H1 (cell line): ENCODE data around the gene PLA2G4F. TPM values are rescaled to one million over a fixed set of nuclear protein-coding genes. Genes with fewer than 3 reads are reported as not detected.

Source experiments
- CTCF ChIA-PET: fragments of 300-600 bp; sonication (Branson Sonifier 250); formaldehyde crosslinking; loops from one replicate; lab custom pipeline; 2021; ENCODE audit not compliant: partially characterized antibody; lab: Charles Lee
- POLR2A ChIA-PET: fragments of 300-600 bp; sonication (Branson Sonifier 250); formaldehyde crosslinking; loops from one replicate; lab custom pipeline; 2021; ENCODE audit warnings: inconsistent platforms; ENCODE audit not compliant: partially characterized antibody; lab: Charles Lee
- DNase-seq, 2 experiments: peaks; one replicate each; pipeline versions ENCODE4 v3.0.0 to v3.0.0-alpha.2; 2010 to 2022; ENCODE audit warnings: low spot score in 2 of 2, low read depth in 1 of 2, mixed read lengths in 1 of 2
- FAIRE-seq: peaks from 2 replicates; lab custom pipeline; 2011; peaks lifted over from hg19 to GRCh38; lab: Jason Lieb, UNC
- H2AFZ ChIP-seq: 2 replicates; pipeline ENCODE4 v1.8.1; 2012; ENCODE audit warnings: low read length, inconsistent platforms
- H2AK5ac ChIP-seq: 2 replicates; pipeline ENCODE4 v1.6.1; 2013; ENCODE audit warnings: low read depth, low read length
- H2BK120ac ChIP-seq: replicated peaks from 2 replicates; pipeline ENCODE3; 2013; ENCODE audit warnings: low read depth, low read length, inconsistent platforms
- H2BK12ac ChIP-seq: 2 replicates; pipeline ENCODE4 v1.6.1; 2013; ENCODE audit warnings: low read depth, low read length
- H2BK15ac ChIP-seq: 2 replicates; pipeline ENCODE4 v1.6.1; 2013; ENCODE audit warnings: low read length
- H2BK20ac ChIP-seq: 2 replicates; pipeline ENCODE4 v1.6.1; 2013; ENCODE audit warnings: low read length
- H2BK5ac ChIP-seq: 2 replicates; pipeline ENCODE4 v1.6.1; 2013; ENCODE audit warnings: low read depth, low read length
- H3K14ac ChIP-seq: 2 replicates; pipeline ENCODE4 v1.6.1; 2013; ENCODE audit warnings: inconsistent platforms; ENCODE audit not compliant: insufficient read length
- H3K18ac ChIP-seq: 2 replicates; pipeline ENCODE4 v1.6.1; 2013; ENCODE audit warnings: low read length; ENCODE audit errors: extremely low read depth
- H3K23ac ChIP-seq: 2 replicates; pipeline ENCODE4 v1.6.1; 2013; ENCODE audit warnings: inconsistent platforms; ENCODE audit not compliant: insufficient read length
- H3K23me2 ChIP-seq: 2 replicates; pipeline ENCODE4 v1.6.1; 2013; ENCODE audit warnings: low read depth, low read length
- H3K27ac ChIP-seq: 2 replicates; pipeline ENCODE4 v1.6.1; 2011; ENCODE audit warnings: low read depth, low read length, inconsistent platforms
- H3K27me3 ChIP-seq, 4 experiments: replicated peaks in 1 of 4; 1 replicate in 1 of 4; 2 replicates in 3 of 4; pipeline versions ENCODE4 v1.6.1 to v1.8.1; 2011 to 2013; ENCODE audit warnings: low read length in 3 of 4, mild to moderate bottlenecking in 3 of 4, inconsistent platforms in 2 of 4, mixed read lengths in 2 of 4, moderate library complexity in 1 of 4; ENCODE audit not compliant: control insufficient read depth in 3 of 4, insufficient read depth in 3 of 4; ENCODE audit errors: extremely low read depth in 1 of 4
- H3K36me3 ChIP-seq, 4 experiments: 2 replicates each; pipeline versions ENCODE4 v1.6.1 to v1.8.1; 2011 to 2013; ENCODE audit warnings: mild to moderate bottlenecking in 4 of 4, low read length in 3 of 4, moderate library complexity in 2 of 4, control low read depth in 1 of 4, inconsistent platforms in 1 of 4; ENCODE audit not compliant: insufficient read depth in 4 of 4, control insufficient read depth in 2 of 4
- H3K4ac ChIP-seq: replicated peaks from 2 replicates; pipeline ENCODE3; 2013; ENCODE audit warnings: low read length, low read depth, mixed read lengths, inconsistent platforms; ENCODE audit not compliant: insufficient read length
- H3K4me1 ChIP-seq, 4 experiments: replicated peaks in 1 of 4; 1 replicate in 1 of 4; 2 replicates in 3 of 4; pipeline versions ENCODE4 v1.6.1 to v1.8.1; 2011 to 2013; ENCODE audit warnings: low read length in 3 of 4, inconsistent platforms in 2 of 4, mixed read lengths in 1 of 4; ENCODE audit not compliant: insufficient read depth in 4 of 4, control insufficient read depth in 3 of 4
- H3K4me2 ChIP-seq, 2 experiments: 2 replicates each; pipeline versions ENCODE4 v1.6.1 to v1.8.1; 2011 to 2013; ENCODE audit warnings: low read depth in 2 of 2, low read length in 2 of 2, control low read depth in 1 of 2, inconsistent platforms in 1 of 2, mild to moderate bottlenecking in 1 of 2; ENCODE audit not compliant: insufficient read depth in 1 of 2
- H3K4me3 ChIP-seq, 4 experiments: fragments of 200-600, 300-600 bp in 1 of 4; sonication (generic), shearing (Covaris generic), sonication (Bioruptor Twin) in 1 of 4; 2 replicates each; pipeline versions ENCODE4 v1.5.1 to v1.8.1; 2011 to 2016; ENCODE audit warnings: low read length in 4 of 4, low read depth in 3 of 4, control low read depth in 2 of 4, inconsistent platforms in 2 of 4, mild to moderate bottlenecking in 2 of 4, mixed read lengths in 1 of 4, moderate library complexity in 1 of 4; ENCODE audit not compliant: insufficient read depth in 2 of 4; ENCODE audit errors: extremely low read depth in 1 of 4
- H3K56ac ChIP-seq: replicated peaks from 2 replicates; pipeline ENCODE3; 2013; ENCODE audit warnings: low read depth, mild to moderate bottlenecking, mixed read lengths, low read length, inconsistent platforms; ENCODE audit not compliant: insufficient read length
- H3K79me1 ChIP-seq: 2 replicates; pipeline ENCODE4 v1.6.1; 2013; ENCODE audit warnings: low read depth, low read length, control low read depth
- H3K79me2 ChIP-seq, 2 experiments: 2 replicates each; pipeline versions ENCODE4 v1.6.1 to v1.8.1; 2012 to 2013; ENCODE audit warnings: low read length in 2 of 2, mild to moderate bottlenecking in 2 of 2, inconsistent platforms in 1 of 2; ENCODE audit not compliant: insufficient read depth in 2 of 2, control insufficient read depth in 1 of 2
- H3K9ac ChIP-seq, 4 experiments: replicated peaks in 1 of 4; 1 replicate in 1 of 4; 2 replicates in 3 of 4; pipeline versions ENCODE4 v1.6.1 to v1.8.1; 2011 to 2013; ENCODE audit warnings: low read depth in 3 of 4, low read length in 3 of 4, control low read depth in 2 of 4, mild to moderate bottlenecking in 2 of 4, moderate library complexity in 2 of 4, inconsistent platforms in 1 of 4; ENCODE audit errors: extremely low read depth in 1 of 4
- H3K9me3 ChIP-seq, 2 experiments: 2 replicates each; pipeline versions ENCODE4 v1.6.1 to v1.8.1; 2012 to 2013; ENCODE audit warnings: mild to moderate bottlenecking in 2 of 2, moderate library complexity in 2 of 2, control low read depth in 1 of 2, inconsistent platforms in 1 of 2, low read depth in 1 of 2, low read length in 1 of 2, mixed read lengths in 1 of 2; ENCODE audit not compliant: insufficient read depth in 2 of 2
- H4K20me1 ChIP-seq, 2 experiments: replicated peaks in 1 of 2; 2 replicates each; pipeline versions ENCODE3 to v1.8.1; 2011 to 2013; ENCODE audit warnings: inconsistent platforms in 2 of 2, low read length in 2 of 2, mild to moderate bottlenecking in 1 of 2; ENCODE audit not compliant: insufficient read depth in 2 of 2, control insufficient read depth in 1 of 2
- H4K5ac ChIP-seq: 2 replicates; pipeline ENCODE4 v1.6.1; 2013; ENCODE audit warnings: low read length, low read depth, mixed read lengths, inconsistent platforms; ENCODE audit not compliant: insufficient read length
- H4K8ac ChIP-seq: 2 replicates; pipeline ENCODE4 v1.8.0; 2013; ENCODE audit warnings: mild to moderate bottlenecking, moderate library complexity, low read length, inconsistent platforms; ENCODE audit not compliant: insufficient read depth; ENCODE audit errors: extremely low read depth
- H4K91ac ChIP-seq: replicated peaks from 2 replicates; pipeline ENCODE3; 2013; ENCODE audit warnings: low read length, mixed read lengths, inconsistent platforms; ENCODE audit not compliant: insufficient read length
- BACH1 ChIP-seq: IDR thresholded peaks from 2 replicates; pipeline ENCODE4 v1.6.1; 2012; ENCODE audit warnings: low read length, improper control_type of control experiment
- CBX8 ChIP-seq: fragments of 300-800, 300-1000 bp; sonication (generic); IDR thresholded peaks from 2 replicates; pipeline ENCODE4 v1.7.1; 2016; ENCODE audit warnings: low read depth, low read length, borderline replicate concordance
- CEBPB ChIP-seq: IDR thresholded peaks from 2 replicates; pipeline ENCODE4 v1.6.1; 2012; ENCODE audit warnings: low read depth, low read length
- CREB1 ChIP-seq: IDR thresholded peaks from 2 replicates; pipeline ENCODE4 v1.6.1; 2012; ENCODE audit warnings: inconsistent platforms
- KDM5A ChIP-seq: fragments of 200-600 bp; IDR thresholded peaks from 2 replicates; pipeline ENCODE4 v1.7.1; 2012; ENCODE audit warnings: mild to moderate bottlenecking, low read length, inconsistent platforms, mixed read lengths
- POLR2A ChIP-seq, 2 experiments: IDR thresholded peaks; 1 replicate in 1 of 2; 2 replicates in 1 of 2; pipeline ENCODE4 v1.6.1; 2011; ENCODE audit warnings: low read depth in 2 of 2, low read length in 2 of 2, mild to moderate bottlenecking in 2 of 2; ENCODE audit errors: control extremely low read depth in 1 of 2
- POU5F1 ChIP-seq: IDR thresholded peaks from 2 replicates; pipeline ENCODE4 v1.6.1; 2011; ENCODE audit warnings: low read depth, mild to moderate bottlenecking, low read length, moderate library complexity
- RBBP5 ChIP-seq: IDR thresholded peaks from 2 replicates; pipeline ENCODE4 v1.7.1; 2012; ENCODE audit warnings: low read depth, mild to moderate bottlenecking, inconsistent platforms, low read length, moderate library complexity, borderline replicate concordance
- SP2 ChIP-seq: IDR thresholded peaks from 2 replicates; pipeline ENCODE4 v1.6.1; 2012; ENCODE audit warnings: mild to moderate bottlenecking, low read length, inconsistent platforms
- SP4 ChIP-seq: IDR thresholded peaks from 2 replicates; pipeline ENCODE4 v1.6.1; 2012; ENCODE audit warnings: low read length, inconsistent platforms
- TCF12 ChIP-seq: IDR thresholded peaks from 2 replicates; pipeline ENCODE4 v1.6.1; 2011; ENCODE audit warnings: low read depth, mild to moderate bottlenecking, low read length
- WGBS, 2 experiments: shearing (Covaris generic) in 1 of 2; methylation state at CpG; one replicate each; pipeline versions ENCODE4 v1.1.6 to v1.1.7; 2013 to 2015; ENCODE audit warnings: low lambda C conversion rate in 2 of 2, mixed read lengths in 2 of 2, inconsistent platforms in 1 of 2, low coverage in 1 of 2, missing lambda C conversion rate in 1 of 2; ENCODE audit not compliant: insufficient replicate concordance in 2 of 2, insufficient coverage in 1 of 2, insufficient read length in 1 of 2; ENCODE audit errors: extremely low coverage in 1 of 2, missing lambda C conversion rate in 1 of 2; 5-methylcytosine and 5-hydroxymethylcytosine counted together
- polyA plus RNA-seq, 7 experiments: library from polyadenylated mRNA; depleted of rRNA in 3 of 7; stranded (reverse) in 5 of 7; unstranded in 2 of 7; fragments of >200 nt in 5 of 7; fragments of 200-250 nt in 2 of 7; gene quantifications; 1 replicate in 5 of 7; 2 replicates in 1 of 7; 4 replicates in 1 of 7; pipeline versions ENCODE4 v1.2.1 to v1.2.3, GENCODE V29; 2011 to 2013; ENCODE audit warnings: missing spikeins in 2 of 7, mixed read lengths in 2 of 7
- total RNA-seq: library from RNA; stranded (reverse); fragmentation: NEBNext Ultra II Directional; extraction: Animal tissue kit (Norgen Biotek cat#: 25700); gene quantifications from 2 replicates; pipeline ENCODE4 v1.2.1, GENCODE V29; 2021

PLA2G4F gene
- total and polyA plus RNA-seq, 2 of the 8 experiments (the other 6 are each of a cell fraction or from before 2014, with no cell fraction given) = not detected

DNA sequence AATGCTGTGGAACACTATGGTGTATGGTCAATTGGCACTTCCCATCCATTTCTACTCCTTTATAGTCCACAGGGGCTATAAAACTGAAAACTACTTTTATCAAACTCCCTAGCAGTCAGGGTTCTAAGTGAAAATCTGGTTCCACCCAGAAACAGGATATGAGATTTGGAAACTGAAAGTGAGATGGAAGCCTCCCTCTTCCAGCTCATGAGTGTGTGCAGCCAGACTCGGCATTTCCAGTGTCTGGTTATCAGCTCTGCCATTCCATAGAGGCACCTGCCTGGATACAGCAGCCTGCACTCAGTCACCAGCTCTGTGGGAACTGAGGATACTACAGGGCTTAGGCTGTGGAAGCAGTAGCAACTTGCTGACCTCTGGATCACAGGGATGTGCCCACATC is 14.7 kb upstream of the PLA2G4F start:
- no peaks in the 10 kb centered on the region for H3K4me1 ChIP-seq
- no peak overlapping the region for H2AK5ac ChIP-seq
- no peak overlapping the region for H2AFZ ChIP-seq
- no peaks in the 10 kb centered on the region for H3K27me3 ChIP-seq
- WGBS, 2 experiments = 94% methylated on average over 1 of the region's 1 CpG; no CpG with 5 or more reads in 1 of the 2 experiments
- H3K79me2 ChIP-seq = no peaks in the 10 kb centered on the region
- H3K14ac ChIP-seq = no peak overlapping the region
- H3K27ac ChIP-seq = no peak overlapping the region
- H3K9me3 ChIP-seq = no peaks in the 10 kb centered on the region
- H4K8ac ChIP-seq = no peak overlapping the region
- H3K4ac ChIP-seq = no peak overlapping the region
- no peak for DNase-seq
- TF ChIP-seq CEBPB (no peak), POU5F1 (no peak), TCF12 (no peak), BACH1 (no peak), CREB1 (no peak), KDM5A (no peak), POLR2A (IDR thresholded peaks at IDR 0.05; ENCODE audit: control extremely low read depth in 1 of 2, low read depth in 2 of 2, low read length in 2 of 2) (no peak), SP4 (no peak), SP2 (no peak), RBBP5 (no peak), CBX8 (no peak)
- no peak overlapping the region for H2BK15ac ChIP-seq
- H4K91ac ChIP-seq = no peak overlapping the region
- H2BK12ac ChIP-seq = no peak overlapping the region
- no peak overlapping the region for H2BK120ac ChIP-seq
- H3K36me3 ChIP-seq = peaks cover 2 to 66% (median 19%) of the 10 kb centered on the region in 4 experiments; a peak in 6 of 8 replicates
- ChIA-PET POLR2A (no interaction called here), CTCF (no interaction called here)
- no peak overlapping the region for H3K4me2 ChIP-seq
- H3K79me1 ChIP-seq = no peaks in the 10 kb centered on the region; the same call in 1 of the 2 replicates
- no peak for FAIRE-seq
- H3K4me3 ChIP-seq = no peak overlapping the region
- H3K18ac ChIP-seq = no peak overlapping the region
- H3K9ac ChIP-seq = no peak overlapping the region
- no peak overlapping the region for H2BK5ac ChIP-seq
- H4K20me1 ChIP-seq = peaks cover 0 to 2% of the 10 kb centered on the region in 2 experiments
- H4K5ac ChIP-seq = no peak overlapping the region
- no peak overlapping the region for H2BK20ac ChIP-seq
- no peak overlapping the region for H3K56ac ChIP-seq
- H3K23me2 ChIP-seq = no peaks in the 10 kb centered on the region
- no peak overlapping the region for H3K23ac ChIP-seq
